Measurements from ENCODE around the gene HSPG2. TPM values are rescaled to one million over a fixed set of nuclear protein-coding genes. Genes with fewer than 3 reads are reported as not detected.
"Not testable (repeated sequence)": the region's sequence is repeated elsewhere in the genome, so short reads cannot be mapped to it uniquely, and the experiment has no call there.

HSPG2 gene
- total RNA-seq, 1 donor from 2014 or later, result 912 TPM

GRCh38 chr1:21932127-21932526 is 5.0 kb downstream of the HSPG2 start:
- no peak for DNase-seq (ENCODE audit: low read depth)

DNA sequence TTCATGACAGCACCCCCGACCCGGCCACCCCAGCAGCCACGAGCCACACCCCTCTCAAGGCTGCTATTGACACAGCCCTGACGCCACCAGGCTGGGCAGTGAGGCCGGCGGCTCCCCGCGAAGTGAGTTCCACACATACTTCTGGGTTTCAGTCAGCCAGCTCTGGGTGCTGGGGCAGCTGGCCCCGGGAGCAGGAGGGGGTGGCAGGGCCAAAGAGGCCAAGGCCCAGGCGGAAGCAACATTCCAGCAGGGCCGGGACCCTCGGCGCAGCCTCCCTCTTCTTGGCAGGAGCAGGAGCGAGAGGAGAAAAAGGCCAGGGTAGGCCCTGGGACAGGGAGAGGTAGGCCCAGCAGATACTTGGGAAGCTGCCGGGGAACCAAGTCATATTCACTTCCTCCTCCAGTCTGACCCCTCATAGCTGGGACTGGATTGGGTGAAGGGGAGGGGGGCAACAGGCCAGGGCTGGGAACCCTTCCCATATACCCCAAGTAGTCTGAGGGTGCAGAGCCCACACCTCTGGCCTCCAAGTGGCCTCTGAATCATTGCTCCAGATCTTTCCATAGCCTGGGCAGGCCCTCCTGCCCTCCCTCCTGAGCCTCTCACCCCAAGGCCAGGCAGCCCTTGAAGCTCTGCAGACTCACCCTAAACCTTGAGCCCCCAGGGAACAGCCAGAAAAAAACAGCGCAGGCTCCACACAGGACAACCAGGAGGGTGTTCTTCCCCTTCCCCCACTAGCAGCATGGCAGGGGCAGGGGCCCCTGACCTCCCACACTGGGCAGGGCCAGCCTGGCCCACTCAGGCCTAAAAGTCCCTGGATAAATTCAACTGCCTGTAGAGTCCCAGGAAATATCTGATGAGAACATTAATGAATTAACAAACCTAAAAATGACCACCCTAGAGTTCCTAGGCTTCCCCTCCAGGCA is 5.7 kb downstream of the HSPG2 start:
- DNase-seq (ENCODE audit: low read depth), result peak; percentile 78

- DNase-seq (ENCODE audit: low read depth), result no peak
These were observed 6.4 kb downstream of the HSPG2 start for GRCh38 chr1:21930629-21931170.

- DNase-seq (ENCODE audit: low read depth), result no peak
These were observed 7.0 kb downstream of the HSPG2 start for GRCh38 chr1:21930080-21930571.

DNA sequence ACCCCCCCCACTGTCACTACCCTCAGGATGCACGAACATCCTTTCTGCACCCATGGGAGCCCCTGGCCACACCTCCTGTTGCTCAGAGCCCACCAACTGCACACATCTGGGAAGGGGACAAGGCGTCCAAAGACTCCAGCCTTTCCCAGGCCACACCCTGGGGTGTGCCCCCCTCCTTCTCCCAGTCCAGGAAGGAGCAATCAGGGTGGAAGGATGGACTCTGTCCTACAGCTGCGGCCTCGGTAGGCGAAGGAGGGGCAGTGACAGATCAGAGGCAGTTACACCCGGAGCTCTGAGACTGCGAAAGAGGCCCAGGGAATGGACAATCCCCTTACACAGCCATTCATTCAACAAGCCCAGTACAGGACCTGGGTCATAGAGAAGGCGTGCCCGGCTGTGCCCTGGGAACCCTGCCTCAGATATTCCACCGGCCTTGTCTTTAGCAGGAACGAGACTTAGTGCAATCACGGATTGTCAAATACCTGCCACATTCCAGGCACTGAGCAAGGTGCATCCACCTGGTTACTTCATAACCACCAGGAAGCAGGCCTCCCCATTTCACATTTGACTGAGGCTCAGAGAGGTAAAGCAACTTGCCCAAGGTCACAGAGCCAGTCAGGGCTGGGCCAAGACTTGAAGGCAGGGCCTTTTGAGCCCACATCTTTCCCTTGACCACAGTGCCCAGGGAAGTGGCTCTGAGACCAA is 9.4 kb downstream of the HSPG2 start:
- DNase-seq (ENCODE audit: low read depth), result no peak

- DNase-seq (ENCODE audit: low read depth), result no peak
These were observed 10.1 kb downstream of the HSPG2 start for GRCh38 chr1:21926814-21927532.

DNA sequence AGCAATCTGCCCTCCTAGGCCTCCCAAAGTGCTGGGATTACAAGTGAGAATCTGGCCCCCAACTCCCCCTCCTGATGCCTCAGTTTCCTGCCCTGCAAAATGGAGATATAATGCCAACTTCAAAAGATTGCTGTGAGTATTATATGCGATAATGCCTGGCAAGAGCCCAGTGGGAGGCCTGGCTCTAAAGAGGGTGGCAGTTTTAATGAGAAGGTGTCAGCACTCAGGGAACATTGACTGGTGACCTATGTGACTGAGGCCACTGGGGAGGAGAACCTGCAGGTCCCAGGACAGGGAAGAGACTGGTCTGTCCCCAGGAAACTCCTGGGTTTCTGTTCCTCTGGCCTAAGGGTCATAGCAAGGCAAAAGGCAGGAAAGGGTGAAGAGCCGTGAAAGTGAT is 11.0 kb downstream of the HSPG2 start:
- no peak for DNase-seq (ENCODE audit: low read depth)

DNA sequence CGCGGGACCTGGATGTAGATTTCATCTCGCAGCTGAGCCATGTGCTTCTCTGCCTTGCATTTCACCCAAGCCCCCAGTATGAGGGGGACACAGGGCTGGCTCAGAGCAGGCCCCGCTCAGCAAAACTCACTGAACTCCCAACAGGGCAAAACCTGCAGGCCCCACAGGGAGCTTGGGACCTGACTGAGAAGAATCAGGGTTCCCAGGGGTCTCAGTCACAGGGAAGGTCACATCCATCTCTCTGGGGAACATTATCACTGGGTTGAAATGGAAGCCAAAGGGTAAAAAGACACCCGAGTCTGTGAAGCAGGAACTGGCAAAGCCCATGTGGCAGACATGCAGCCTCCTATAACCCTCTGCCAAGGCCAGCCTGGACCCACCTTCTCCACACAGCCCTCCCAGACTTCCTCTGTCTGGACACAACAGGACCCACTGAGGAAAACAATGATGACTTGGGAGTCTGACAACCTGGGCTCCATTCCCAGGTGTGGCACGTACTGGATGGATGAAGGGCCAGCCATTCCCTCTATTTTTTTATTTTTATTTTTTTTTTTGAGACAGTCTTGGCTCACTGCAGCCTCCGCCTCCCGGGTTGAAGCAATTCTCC is 11.7 kb downstream of the HSPG2 start:
- DNase-seq (ENCODE audit: low read depth), result no peak

GRCh38 chr1:21924503-21925005 is 12.6 kb downstream of the HSPG2 start:
- DNase-seq (ENCODE audit: low read depth), result no peak

DNA sequence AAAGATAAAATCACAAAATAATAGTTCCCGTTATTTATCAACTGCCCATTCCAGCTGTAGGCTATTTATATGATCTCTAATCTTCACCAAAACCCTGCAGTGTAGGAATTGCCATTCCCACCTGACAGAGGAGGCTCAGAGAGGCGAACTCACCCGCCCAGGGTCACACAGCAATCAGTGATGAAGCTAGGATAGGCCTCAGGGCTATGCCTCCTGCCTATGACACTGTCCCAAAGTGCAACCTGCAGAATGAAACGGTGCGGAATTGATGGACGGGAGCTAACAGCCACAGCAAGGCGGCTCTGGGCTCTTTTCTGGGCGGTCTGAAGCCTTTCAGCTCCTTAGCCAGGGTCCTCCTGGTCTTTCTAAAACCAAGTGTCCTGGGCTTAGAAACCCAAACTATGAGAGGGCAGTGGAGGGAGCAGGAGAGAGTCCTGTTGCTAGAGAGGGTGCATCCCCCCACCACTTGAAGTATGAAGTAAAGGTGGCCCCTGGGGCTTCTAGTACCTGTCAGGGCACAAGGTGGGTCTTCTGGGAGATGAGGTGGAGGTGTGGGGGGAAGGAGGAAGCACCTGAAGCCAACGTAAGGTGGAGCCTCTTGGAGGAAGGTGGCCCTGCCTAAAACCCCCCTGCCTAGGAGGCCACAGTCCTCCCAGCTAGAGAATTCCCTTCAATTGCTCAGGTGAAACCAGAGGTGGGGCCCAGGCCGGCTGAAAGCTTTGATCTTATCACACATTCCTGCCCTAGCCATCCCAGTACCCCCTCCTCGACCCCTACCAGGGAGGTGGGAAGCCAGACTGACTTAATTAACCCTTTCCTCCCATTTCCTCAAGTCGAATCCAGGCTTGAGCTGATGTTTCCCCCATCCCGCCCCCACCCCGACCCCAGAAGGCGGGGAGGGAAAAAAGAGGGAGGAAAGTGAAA is 14.8 kb downstream of the HSPG2 start:
- DNase-seq (ENCODE audit: low read depth), result peak; percentile 55

DNA sequence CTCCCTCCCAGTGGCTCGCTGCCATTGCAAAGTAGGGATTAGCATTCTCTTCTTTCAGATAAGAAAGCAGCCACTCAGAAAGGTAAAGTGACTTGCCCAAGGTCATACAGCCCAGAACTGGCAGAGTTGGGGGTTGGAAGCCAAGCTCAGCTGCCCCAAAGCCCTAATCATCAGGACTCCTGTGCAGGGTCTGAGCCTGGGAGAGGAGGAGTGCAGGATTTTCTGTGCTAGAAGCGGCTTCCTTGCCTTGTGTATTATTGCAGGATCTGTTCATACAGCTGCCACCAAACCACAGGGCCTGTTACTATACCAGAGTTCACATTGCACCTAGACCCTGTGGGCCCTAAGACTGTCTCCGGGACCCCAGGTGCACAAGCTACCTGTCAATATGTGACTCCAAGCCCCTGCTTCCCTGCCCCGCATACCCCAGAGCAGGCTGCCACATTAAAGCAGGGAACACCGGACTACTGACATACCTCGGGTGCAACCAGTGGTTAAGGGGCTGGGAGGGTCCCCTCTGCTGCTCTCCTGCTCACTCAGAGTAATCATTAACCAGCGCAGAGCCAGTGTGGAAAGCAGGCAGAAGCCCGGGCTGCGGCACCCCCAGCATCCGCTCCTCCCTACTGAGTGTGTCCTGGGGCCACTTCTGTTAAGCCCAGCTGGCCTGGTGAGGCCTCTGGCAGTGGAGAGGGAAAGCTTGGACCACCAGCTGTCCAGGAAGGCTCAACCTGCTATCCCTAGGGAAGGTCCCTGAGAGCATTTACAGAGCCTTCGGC is 15.8 kb downstream of the HSPG2 start:
- peak; percentile 90 for DNase-seq (ENCODE audit: low read depth)

DNA sequence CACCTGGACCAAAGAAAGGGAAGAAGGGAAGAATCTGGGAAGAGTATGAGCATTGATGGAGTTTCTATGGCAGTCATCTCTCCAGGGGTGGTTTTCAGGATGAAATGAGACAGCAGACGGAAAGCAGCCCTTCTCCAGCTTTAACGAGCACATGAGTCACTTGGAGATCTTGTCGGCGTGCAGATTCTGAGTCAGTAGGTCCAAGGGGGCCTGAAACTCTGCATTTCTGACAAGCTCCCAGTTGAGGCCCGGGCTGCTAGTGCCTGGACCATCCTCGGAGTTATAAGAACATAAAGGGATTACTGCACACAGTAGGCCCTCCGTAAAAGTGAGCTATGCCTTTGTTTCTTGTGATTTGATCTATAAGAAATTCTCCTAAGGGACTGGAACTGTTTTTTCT is 17.6 kb downstream of the HSPG2 start:
- peak; percentile 73 for DNase-seq (ENCODE audit: low read depth)

DNA sequence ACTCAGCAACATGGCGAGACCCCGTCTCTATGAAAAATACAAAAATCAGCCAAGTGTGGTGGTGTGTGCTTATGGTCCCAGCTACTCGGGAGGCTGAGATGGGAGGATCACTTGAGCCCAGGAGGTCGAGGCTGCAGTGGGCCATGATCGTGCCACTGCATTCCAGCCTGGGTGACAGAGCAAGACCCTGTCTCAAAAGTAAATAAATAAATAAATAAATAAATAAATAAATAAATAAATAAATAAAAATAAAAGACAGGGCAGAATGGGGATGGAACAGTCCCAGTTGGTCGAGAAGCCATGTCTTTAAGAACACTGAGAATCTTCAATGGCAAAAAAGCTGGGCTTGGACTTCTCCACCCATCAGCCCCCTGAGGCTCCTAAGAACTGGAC is 19.9 kb downstream of the HSPG2 start:
- DNase-seq (ENCODE audit: low read depth), result not testable (repeated sequence)

DNA sequence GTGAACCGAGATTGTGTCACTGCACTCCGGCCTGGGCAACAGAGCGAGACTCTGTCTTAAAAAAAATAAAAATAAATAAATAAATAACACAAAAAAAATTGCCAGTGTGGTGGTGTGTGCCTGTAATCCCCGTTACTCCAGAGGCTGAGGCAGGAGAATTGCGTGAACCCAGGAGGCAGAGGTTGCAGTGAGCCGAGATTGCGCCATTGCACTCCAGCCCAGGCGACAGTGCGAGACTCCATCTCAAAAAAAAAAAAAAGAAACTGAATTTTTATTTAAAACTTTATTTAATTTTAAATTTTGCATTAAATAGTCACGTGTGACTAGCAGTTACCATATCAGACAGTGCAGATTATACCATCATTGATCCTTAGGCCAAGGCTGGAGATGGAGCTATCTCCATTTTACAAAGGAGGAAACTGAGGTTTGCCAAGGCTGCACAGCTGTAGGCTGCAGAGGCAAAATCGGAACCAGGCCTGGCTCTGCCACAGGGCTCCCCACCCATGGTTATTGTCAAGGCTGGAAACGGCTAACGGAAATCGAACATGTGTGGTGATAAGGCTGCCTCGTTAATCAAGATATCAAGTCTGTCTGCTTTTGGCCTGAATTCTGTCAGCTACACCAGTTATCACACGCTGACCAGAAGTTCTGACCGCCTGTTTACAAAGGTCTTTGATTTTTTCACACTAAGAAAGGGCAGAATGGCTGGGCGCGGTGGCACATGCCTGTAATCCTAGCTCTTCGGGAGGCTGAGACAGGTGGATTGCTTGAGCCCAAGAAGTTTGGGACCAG is 20.5 kb downstream of the HSPG2 start:
- no peak for DNase-seq (ENCODE audit: low read depth)

GRCh38 chr1:21914880-21915640 is 22.1 kb downstream of the HSPG2 start:
- no peak for DNase-seq (ENCODE audit: low read depth)

- no peak for DNase-seq (ENCODE audit: low read depth)
These were observed 22.7 kb downstream of the HSPG2 start for GRCh38 chr1:21914450-21914849.

DNA sequence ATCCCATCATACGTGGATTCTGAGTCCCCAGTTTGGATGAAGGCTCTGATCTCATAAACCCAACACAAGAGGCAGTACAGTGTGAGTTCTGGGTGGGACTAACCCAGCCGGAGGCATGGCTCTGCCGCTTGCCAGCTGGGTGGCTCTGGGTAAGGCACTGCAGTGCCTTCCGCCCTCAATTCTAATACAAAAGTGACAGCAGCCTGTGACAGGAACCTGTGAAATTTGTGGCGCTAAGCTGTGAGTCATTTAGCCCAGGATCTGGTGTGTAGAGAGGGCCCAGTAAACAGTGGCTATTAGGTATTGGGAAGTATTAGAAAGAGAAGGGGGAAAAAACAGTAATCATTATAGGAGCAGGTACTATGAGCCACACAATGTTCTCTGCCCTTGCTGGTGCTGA is 23.3 kb downstream of the HSPG2 start:
- DNase-seq (ENCODE audit: low read depth), result no peak

DNA sequence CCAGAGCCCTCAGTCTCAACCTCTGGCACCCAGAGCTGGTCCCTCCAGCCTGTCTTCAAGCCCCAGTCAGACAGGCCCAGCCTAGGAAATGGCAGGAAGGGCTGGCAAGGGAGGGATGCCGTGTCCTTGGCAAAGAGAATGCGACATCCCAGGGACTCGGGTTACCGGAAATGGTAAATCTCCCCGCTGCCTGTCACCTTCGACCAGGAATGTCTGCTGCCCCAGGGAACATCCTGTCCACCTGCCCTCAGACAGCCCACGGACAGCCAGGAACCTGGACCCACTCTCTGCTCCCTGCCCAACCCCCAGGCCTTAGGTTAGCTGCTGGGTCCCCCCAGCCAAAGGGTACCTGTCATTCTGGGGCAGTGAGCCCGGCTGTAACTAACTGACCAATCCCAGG is 23.9 kb downstream of the HSPG2 start:
- no peak for DNase-seq (ENCODE audit: low read depth)

Measured in renal cortical epithelial cell (primary cell).